Gastroesophageal sphincter (tissue), 3 donors: ENCODE data around the gene COL18A1.

Experiments used
- EP300 ChIP-seq: sonication (generic); formaldehyde crosslinking; IDR thresholded peaks from one replicate; pipeline ENCODE4 v1.6.1; 2017; ENCODE audit warnings: antibody characterized with exemption, mild to moderate bottlenecking
- POLR2A ChIP-seq, 2 donors: fragments of 450-650 bp; IDR thresholded peaks; one replicate each; pipeline ENCODE4 v1.6.1; 2017; ENCODE audit warnings: antibody characterized with exemption in 2 of 2, mild to moderate bottlenecking in 2 of 2, moderate library complexity in 1 of 2
- POLR2AphosphoS5 ChIP-seq: sonication (generic); formaldehyde crosslinking; IDR thresholded peaks from one replicate; pipeline ENCODE4 v1.6.1; 2017; ENCODE audit warnings: antibody characterized with exemption
- TF ChIP-seq, protein P1 (sequence below), 4 experiments: fragments of 200-600 bp in 2 of 4; fragments of 450-650 bp in 2 of 4; sonication (generic) in 1 of 4; IDR thresholded peaks; one replicate each; pipeline ENCODE4 v1.5.1; 2017 to 2019; ENCODE audit warnings: antibody characterized with exemption in 4 of 4, mild to moderate bottlenecking in 2 of 4, moderate library complexity in 2 of 4

DNA sequence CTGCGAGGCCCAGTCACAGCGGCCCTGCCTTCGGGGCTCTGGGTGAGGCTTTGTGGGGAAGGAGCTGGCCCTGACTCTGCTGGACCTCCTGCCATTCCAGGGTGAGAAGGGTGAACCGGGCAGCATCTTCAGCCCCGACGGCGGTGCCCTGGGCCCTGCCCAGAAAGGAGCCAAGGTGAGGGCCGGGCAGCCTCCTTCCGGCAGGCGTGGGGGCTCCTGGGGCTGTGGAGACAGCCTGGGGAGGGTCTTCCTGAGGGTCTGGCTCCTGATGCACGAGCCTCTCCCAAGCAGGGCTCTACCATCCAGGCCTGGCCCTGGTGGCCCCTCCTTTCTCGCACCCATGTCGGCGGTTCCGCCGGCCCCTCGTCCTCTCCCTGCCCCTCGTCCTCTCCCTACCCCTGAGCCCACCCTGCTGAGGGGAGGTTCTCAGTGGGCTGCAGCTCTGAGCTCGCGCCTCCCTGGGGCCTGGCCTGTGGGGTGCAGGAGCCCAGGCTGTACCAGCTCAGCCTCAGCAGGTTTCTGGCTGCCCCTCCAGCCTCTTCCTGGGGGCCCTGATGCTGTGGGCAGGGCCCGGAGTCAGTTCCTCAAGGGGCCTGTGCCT lies 88.5 kb downstream of the COL18A1 start:
- TF ChIP-seq POLR2A (IDR thresholded peaks at IDR 0.05) (no peak), POLR2AphosphoS5 (no peak), EP300 (no peak)
- TF ChIP-seq, protein P1, sequence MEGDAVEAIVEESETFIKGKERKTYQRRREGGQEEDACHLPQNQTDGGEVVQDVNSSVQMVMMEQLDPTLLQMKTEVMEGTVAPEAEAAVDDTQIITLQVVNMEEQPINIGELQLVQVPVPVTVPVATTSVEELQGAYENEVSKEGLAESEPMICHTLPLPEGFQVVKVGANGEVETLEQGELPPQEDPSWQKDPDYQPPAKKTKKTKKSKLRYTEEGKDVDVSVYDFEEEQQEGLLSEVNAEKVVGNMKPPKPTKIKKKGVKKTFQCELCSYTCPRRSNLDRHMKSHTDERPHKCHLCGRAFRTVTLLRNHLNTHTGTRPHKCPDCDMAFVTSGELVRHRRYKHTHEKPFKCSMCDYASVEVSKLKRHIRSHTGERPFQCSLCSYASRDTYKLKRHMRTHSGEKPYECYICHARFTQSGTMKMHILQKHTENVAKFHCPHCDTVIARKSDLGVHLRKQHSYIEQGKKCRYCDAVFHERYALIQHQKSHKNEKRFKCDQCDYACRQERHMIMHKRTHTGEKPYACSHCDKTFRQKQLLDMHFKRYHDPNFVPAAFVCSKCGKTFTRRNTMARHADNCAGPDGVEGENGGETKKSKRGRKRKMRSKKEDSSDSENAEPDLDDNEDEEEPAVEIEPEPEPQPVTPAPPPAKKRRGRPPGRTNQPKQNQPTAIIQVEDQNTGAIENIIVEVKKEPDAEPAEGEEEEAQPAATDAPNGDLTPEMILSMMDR (IDR thresholded peaks at IDR 0.05) = no peak
